Ureter (tissue), 1 donor: ENCODE results near the gene PERP. TPM values are rescaled to one million over a fixed set of nuclear protein-coding genes. Genes with fewer than 3 reads are reported as not detected.
"Not testable (repeated sequence)": the region's sequence is repeated elsewhere in the genome, so short reads cannot be mapped to it uniquely, and the experiment has no call there.

Source experiments
- DNase-seq: peaks from one replicate; pipeline ENCODE4 v3.0.0-alpha.2; 2020; ENCODE audit warnings: low spot score
- total RNA-seq: library from RNA; stranded (reverse); gene quantifications from one replicate; pipeline ENCODE4 v1.2.4, GENCODE V29; 2023
- donor health status: DM: yes; HTN: yes; CAD: no.

The PERP gene
- total RNA-seq, 1 donor from 2014 or later = 95.5 TPM

DNA sequence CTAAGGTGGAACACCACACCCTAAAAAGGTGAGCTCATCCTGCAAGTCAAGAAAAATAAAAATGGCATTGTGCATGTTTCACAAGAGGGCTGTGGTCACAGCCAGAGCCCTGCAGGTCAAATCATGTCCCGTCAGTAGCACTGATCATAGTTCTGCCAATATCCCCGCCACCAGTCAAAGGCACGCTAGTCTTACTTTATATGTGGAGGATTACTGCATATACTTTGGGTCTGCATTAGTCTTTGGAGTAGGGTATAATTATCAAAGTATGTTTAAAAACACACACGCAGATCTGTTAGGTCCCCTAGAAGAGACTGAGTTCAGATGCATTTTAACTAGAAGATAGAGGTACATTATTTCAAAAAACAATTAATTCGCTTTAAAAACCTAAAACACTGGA, 1.8 kb downstream of the PERP start:
- DNase-seq = no peak

DNA sequence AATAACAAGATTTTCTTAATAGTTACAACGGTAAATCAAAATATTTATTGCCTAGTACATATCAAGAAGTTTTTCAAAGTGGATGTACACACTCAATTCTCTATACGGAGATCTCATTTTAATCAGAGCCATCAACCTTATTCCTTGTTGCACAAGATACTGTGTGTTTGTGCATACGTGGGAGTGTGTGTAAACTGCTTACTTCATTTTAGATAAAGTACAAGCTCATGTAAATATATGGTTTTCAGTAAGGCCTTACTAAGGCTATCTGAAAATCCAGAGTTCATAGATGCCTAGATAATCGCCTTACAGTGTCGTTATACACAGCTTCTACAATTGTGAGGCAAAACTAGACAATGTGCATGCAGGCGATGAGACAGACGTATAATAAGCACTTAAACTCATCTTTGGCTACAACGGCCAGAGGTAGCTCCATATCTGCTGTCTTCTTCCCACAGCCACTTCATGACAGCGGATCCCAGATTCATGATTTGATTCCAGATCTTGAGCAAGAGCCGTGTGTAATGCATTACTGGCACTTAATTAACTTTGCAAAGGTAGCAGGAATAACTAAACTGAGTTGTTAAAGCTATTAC, 2.5 kb downstream of the PERP start:
- no peak for DNase-seq

DNA sequence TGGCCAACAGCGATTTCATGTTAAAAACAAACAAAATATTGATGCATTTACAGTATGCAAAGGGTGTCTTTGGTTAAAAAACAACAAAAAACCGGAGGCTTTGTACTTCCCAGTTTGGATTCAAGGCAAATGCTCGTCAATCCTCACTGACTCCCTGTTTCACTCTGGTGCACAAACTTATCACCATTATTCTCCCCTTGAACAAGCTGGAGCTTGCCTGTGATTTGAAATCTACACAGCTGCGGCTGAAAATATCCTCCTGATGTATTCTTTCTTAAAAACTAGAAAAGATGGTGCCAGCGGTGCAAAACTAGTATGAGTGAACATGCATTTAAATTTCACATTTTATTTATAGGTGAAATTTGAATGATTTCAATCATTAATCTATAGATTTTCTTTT, 3.3 kb downstream of the PERP start:
- no peak for DNase-seq

DNA sequence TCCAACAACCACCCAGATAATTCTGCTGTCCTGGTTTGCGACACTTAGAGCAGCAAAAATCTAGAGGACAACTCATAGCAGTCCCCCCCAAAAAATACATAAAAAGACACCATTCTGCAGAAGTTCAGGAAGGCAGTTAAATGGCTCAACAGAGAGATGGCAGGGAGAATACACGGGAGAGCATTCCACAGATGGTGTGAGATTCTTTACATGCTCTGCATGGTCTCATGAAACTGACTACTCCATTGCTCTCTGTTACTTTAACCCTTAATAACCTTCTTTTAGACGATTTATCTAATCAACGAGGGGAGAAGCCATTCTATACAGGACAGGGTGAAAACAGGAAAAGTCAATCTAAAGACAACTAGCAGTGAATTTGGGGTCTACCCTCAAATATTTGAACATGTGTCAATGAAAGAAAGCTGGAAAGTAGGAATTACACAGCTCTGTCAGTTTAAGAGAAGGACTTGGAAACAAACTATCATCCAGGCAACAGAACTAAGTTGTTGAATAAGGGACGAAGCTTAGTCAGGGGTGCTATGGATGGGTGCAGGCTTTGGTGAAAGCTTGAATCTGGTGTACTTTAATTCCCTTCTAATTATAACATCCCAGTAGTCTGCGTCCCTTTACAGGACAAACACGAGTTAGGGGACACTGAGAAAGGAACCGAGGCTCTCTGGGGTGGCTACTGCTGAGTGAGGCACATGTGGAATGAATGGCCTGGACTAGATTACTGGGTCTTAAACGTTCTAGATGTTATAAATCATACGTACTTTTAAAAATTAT, 5.1 kb downstream of the PERP start:
- DNase-seq = no peak

DNA sequence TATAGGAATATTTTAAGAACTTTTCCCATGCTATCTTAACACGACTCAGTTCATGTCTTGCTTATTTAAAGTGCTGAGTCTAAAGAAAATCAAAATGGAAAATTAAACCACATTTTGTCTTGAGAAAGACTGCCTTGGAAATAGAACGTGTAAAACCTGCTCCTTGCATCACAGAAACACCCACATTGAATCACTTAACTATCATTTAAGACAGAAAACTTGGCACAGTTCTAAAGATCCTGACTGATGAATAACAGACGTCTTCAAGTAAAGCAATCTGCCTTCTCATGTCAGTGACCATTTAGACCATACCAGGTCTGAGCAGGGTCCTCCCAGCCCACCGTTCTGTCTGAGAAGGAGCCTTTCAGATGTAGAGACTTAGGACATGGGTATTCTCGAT, 7.4 kb downstream of the PERP start:
- DNase-seq = no peak

DNA sequence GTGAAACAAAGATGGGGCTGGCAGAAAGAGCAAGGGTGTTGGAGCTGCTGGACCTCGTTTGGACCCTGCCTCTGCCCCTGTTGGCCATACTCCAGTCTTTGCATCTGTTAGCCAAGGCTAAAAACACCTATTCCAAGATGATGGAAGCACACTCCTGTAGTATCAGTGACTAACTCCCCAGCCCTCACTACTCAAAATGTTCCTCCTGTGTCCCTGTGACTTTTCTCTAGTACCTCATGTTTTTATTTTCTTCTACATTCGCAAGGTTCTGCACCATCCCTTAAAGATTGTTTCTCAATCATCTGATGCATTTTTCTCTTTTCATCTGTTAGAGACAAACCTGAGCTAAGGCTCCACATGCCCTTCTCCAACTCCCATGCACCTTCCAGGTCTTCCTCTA, 8.9 kb downstream of the PERP start:
- no peak for DNase-seq

DNA sequence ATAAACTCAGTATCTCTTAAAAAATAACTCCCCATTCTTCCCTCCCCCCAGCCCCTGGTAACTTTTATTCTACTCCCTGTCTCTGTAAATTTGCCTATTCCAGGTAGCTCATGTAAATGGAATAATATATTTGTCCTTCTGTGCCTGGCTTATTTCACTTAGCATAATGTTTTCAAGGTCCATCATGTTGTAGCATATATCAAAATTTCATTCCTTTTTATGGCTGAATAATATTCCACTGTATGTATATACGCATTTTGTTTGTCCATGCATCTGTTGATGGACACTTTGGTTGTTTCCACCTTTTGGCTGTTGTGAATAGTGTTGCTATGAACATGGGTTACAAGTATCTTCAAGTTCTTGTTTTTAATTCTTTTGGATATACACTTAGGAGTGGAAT, 13.0 kb downstream of the PERP start:
- no peak for DNase-seq

DNA sequence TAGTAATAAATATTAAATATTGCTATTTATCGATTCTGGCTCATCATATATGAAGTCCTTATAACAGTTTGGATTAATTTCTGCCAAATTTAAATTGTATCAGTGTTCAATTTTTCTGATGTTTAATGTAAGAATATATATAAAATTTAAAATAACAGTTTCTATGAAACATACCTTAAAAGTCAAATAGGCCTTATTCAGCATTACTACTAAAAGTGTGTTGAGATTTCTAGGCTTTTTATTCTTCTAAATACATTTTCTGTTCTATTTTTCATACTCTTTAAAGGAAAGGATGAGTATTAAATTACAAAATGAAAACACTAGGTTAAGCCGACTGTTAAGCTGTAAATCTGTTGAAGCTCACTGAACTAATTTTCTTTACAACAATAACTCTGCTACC, 13.6 kb downstream of the PERP start:
- no peak for DNase-seq

DNA sequence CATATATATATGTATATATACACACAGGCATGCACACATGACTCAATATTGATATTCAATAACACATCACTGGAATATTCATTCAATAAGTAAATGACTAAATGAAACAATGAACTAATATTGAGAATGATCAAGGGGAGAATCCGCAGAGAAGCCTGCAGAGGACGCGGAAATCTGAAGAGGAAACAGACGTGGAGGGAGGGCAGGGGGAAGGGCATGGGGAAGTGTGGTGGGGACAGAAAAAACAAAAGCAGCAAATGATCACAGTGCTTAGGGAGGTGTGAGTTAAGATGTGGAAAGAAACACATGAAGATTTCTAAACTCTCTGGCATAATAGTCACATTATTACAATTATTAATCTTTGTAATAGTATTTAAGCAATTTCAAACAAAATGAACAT, 14.5 kb downstream of the PERP start:
- no peak for DNase-seq

DNA sequence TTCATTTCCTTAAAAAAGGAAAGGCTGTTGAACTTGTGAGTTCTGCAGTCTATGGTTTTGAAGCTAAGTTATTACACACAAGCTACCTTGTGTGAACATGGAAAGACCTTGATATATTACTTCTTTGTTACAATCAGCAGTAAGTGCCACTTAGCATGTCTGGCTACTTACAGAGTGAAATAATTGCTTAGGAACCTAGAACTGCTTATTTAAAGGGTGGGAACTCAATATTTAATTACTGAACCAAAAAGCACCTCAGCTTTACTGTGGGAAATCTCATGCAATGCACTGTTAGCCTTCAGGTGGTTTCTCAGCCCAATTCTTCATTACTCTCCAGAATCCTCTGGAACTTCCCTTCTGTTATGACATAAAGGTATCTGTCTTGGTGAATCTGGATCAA, 17.9 kb downstream of the PERP start:
- no peak for DNase-seq

DNA sequence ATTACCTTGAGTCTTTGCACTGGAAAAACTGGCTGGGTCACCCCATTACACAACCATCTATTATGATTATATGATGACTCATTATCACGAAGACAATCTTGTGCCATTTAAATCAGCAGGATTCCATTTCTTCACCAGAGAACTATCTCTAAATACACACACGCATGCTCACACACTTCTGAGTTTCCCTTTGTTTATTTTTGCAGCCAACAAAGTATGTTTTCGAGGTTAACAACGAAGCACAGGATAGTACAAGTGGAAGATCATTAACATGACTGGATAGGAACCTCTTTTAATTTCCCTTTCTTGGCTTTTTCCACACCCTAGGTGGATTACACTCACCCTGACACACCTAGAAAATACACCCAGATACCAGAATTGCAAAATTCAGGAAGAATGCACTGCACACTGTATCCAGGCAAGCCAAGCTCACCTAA, 18.9 kb downstream of the PERP start:
- DNase-seq = peak; percentile 67

DNA sequence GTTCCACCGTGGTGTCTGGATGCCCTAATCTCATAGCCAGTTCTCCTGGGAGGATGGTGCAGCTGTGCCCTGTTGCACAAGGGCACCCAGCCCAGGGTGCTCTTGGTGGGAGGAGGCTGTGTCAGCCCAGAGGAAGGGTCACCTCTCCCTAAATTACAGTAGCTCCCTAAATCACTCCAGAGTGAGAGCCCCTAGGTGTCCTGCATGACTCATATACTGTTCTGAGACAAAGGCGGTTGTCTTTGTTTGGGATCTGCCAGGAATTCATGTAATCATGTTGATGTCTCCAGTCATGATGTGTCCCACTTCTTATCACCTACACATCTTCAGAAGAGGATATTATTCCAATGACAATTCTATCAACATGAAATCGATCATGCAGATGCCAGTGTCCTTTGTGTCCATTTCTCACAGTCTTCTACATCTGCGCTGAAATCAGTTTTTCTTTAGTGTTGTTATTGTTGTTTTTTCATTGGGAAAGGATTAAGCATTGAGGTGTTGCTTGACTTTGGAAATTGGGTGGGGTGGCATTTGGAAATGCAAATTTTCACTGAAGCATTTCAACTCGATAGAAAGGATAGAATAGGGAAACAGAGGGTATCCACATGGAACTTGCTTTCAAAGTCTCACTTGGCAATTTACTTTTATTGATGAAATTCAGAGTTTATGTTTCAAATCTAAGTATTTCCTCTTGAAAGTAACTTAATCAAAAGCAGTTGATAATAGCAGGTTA, 19.5 kb downstream of the PERP start:
- DNase-seq = no peak

DNA sequence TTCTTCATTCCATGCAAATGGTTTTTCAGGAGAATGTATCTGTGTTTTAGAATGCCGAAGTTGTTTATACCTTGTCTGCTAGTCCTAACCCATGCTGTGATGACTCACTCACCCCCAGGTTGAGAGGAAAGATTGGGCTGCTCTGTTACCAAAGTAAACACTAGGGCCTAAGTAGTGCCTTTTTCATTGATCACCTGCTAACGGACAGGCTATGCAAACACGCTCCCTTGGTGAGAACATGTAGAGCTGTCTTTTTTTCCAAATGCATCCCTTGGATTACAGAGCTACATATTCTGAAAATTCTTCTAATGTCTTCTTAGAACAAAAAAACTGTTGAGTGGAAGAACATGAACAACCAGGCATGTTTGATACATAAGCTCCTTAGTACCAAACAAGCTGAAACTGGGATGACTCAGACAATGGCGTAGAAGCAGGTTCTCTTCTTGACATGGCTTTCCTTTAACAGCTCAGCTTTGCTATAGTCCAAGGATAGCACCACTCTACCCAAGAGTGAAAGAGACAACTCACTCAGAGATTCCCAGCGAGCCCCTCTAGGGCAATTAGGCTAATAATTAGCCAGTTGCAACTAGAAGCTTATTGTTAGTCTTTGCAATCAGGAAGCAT, 20.5 kb downstream of the PERP start:
- DNase-seq = no peak

DNA sequence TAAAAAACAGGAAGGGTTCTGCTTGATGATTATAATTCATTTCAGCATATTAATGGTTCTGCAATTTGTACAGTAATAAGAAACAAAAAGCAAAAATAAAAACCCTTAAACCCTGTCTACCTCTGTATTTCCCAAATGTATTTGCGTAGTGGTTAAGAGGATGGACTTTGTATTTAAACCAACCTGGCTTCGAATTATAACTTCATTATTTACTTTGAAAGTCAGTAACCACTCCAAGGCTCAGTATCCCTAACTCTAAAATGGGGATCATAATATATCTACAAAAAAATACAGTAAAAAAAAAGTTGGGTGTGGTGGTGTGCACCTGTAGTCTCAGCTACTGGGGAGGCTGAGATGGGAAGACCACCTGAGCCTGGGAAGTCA, 21.4 kb downstream of the PERP start:
- no peak for DNase-seq

DNA sequence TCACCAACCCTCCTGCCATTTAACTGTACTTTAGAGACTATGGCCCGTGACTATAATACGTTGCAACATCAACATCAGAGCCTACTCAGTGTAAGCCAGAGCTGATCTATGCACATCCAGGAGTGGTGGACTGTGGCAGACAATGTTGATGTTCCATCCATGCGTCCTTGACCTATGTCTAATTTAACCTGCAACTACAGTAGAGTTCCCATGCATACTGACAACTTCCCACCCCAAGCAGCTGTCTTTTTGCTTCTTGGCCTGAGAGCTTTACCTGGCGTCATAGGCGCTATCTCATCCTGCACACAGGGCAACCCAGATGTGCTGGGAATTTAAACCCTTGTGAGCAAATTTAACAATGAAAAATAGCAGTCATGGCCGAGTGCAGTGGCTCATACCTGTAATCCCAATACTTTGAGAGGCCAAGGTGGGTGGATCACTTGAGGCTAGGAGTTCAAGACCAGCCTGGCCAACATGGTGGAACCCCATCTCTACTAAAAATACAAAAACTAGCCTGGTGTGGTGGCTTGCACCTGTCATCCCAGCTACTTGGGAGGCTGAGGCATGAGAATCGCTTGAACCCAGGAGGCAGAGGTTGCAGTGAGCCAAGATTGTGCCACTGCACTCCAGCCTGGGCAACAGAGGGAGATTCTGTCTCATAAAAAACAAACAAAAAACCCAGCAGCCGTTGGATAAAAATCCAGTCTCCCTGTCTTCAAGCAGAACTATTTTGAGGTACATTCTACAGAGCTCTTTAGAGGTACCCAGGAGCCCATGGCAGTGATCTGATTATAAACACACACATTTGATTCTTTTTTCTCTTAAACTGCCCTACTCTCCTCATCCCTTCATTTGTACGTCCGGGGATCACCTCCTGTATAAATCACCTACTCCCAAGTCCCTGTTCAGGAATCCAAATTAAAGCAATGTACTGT, 22.0 kb downstream of the PERP start:
- no peak for DNase-seq

DNA sequence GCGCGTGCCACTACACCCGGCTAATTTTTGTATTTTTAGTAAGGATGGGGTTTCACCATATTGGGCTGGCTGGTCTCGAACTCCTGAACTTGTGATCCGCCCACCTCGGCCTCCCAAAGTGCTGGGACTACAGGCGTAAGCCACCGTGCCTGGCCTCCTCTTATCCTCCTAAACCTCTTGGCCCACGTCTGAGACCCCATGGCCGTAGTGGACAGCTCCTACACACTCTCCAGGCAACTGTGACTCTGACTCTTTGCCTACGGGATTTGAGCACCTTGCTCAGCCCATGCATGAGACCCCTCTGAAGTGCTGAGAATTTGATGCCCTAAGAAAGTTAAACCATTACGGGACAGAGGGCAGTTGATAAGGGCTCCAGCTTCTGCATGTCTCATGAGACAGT, 25.0 kb downstream of the PERP start:
- DNase-seq = no peak

DNA sequence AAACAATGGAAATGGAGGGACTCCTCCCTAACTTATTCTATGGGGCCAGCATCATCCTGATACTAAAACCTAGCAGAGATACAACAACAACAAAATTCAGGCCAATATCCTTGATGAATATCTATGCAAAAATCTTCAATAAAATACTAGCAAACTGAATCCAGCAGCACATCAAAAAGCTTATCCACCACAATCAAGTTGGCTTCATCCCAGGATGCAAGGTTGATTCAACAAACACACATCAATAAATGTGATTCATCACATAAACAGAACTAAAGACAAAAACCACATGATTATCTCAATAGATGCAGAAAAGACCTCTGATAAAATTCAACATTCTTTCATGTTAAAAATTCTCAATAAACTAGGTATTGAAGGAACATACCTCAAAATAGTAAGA, 27.7 kb downstream of the PERP start:
- DNase-seq = not testable (repeated sequence)

DNA sequence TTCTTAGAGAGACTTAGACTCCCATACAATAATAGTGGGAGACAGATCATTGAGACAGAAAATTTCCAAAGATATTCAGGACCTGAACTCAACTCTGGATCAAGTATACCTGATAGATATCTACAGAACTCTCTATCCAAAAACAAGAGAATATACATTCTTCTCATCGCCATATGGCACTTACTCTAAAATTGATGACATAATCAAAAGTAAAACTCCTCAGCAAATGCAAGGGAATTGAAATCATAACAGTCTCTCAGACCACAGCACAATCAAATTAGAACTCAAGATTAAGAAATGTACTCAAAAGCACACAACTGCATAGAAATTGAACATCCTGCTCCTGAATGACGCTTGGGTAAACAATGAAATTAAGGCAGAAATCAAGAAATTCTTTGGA, 28.7 kb downstream of the PERP start:
- no peak for DNase-seq

DNA sequence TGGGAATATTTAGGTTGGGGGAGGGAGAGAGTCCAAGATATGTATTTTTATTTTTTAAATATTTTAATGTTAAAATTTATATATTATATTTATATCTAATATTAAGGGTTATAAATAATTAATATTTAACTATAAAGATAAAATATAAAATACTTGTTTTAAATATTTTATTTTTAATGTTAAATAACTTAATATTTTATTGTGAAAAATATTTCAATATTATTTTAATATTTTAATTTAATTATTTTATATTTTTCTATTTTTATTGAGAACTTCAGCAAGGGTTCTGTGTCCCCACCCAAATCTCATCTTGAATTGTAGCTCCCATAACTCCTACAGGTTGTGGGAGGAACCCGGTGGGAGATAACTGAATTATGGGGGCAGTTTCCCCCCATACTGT, 34.0 kb downstream of the PERP start:
- DNase-seq = no peak

DNA sequence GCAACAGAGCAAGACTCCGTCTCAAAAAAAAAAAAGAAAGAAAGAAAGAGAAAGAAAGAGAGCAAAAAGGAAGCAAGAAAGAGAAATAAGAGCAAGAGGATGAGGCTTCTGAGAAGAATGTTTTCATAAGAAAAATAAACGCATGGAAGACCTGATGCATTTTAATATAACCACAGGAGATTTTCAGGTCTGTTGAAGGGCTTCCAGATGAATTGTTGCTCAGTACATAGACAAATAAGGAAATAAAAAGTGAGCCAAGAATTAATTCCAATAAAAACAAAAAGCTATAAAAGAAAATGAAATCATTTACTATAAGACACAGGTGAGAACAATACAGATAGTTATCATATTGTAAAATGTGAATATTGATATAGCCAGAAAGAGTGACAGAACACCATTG, 43.5 kb downstream of the PERP start:
- no peak for DNase-seq

DNA sequence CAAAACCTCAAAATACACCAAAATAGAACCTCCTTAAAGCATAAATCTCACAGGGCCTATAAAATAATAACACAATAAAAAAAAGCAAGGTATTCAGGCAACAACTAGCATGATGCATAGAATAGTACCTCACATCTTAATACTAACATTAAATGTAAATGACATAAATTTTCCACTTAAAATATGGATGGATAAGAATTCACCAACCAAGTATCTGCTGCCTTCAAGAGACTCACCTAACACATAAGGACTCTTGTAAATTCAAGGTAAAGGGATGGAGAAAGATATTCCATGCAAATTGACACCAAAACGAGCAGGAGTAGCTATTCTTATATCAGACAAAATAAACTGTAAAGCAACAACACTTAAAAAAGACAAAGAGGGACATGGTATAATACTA, 52.2 kb downstream of the PERP start:
- DNase-seq = no peak

DNA sequence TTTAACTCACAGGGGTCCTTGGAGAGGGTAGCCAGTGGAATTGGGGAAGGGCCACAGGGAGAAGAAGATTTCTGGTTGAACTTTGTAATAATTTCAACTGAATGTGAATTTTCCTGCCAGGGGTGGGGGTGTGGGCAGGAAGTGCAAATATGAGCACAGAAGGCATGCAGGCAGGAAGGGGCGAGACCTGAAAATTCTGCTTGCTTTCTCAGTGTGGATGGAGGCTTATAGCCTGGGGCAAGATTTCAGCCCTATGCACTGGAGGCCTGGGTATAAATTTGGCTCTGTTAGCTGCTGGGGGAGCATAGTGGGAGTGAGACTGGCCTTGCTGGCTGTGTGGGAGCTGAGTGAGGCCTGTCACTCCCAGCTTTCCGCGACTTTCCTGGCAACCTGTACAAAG, 54.4 kb downstream of the PERP start:
- no peak for DNase-seq
